DMS114 treated with DMSO at 0.1 percent for 48 hours (cell line): ENCODE results near the gene MON1B.

Experiments used
- DNase-seq: peaks from one replicate; lab custom pipeline; 2025; ENCODE audit not compliant: unreplicated experiment; lab: John Stamatoyannopoulos, UW

MON1B gene

GRCh38 chr16:77195411-77195810 is 4.4 kb downstream of the MON1B start:
- DNase-seq = no peak

GRCh38 chr16:77197747-77198146 is 6.8 kb downstream of the MON1B start:
- no peak for DNase-seq

GRCh38 chr16:77199211-77199610 is 8.2 kb downstream of the MON1B start, which contains the start of gene SYCE1L:
Gene SYCE1L, plus strand, starts transcription at chr16:77199408. Its CDS starts 44 bp downstream, at chr16:77199452.
- no peak for DNase-seq

- no peak for DNase-seq
Observed at GRCh38 chr16:77206533-77206932, 15.5 kb downstream of the MON1B start.

- DNase-seq = no peak
Observed at GRCh38 chr16:77207030-77207429, 16.0 kb downstream of the MON1B start.

GRCh38 chr16:77208382-77208781 is 17.4 kb downstream of the MON1B start:
- no peak for DNase-seq

- no peak for DNase-seq
Observed at GRCh38 chr16:77211880-77212740, 21.1 kb downstream of the MON1B start.

GRCh38 chr16:77212741-77213541 is 22.0 kb downstream of the MON1B start:
- peak; percentile 30 for DNase-seq

GRCh38 chr16:77213542-77214106 is 22.6 kb downstream of the MON1B start:
- no peak for DNase-seq

- DNase-seq = no peak
Observed at GRCh38 chr16:77214411-77215138, 23.6 kb downstream of the MON1B start.

GRCh38 chr16:77219437-77219836 is 28.4 kb downstream of the MON1B start:
- DNase-seq = no peak

- DNase-seq = no peak
Observed at GRCh38 chr16:77220427-77220826, 29.4 kb downstream of the MON1B start.

GRCh38 chr16:77221482-77221881 is 30.5 kb downstream of the MON1B start:
- DNase-seq = no peak

- DNase-seq = no peak
Observed at GRCh38 chr16:77223184-77223583, 32.2 kb downstream of the MON1B start.

GRCh38 chr16:77225182-77225581 is 34.2 kb downstream of the MON1B start:
- no peak for DNase-seq

GRCh38 chr16:77227745-77228144 is 36.8 kb downstream of the MON1B start:
- DNase-seq = no peak

GRCh38 chr16:77231047-77231446 is 40.1 kb downstream of the MON1B start:
- no peak for DNase-seq

- no peak for DNase-seq
Observed at GRCh38 chr16:77233799-77234519, 43.0 kb downstream of the MON1B start.

GRCh38 chr16:77234611-77235010 is 43.6 kb downstream of the MON1B start:
- no peak for DNase-seq

GRCh38 chr16:77236063-77236511 is 45.1 kb downstream of the MON1B start:
- peak; percentile 80 for DNase-seq
